Activated CD4-positive, alpha-beta T cell treated with anti-CD3 and anti-CD28 coated beads for 4 hours (primary cell): ENCODE measurements around the gene CTBP1.
A peak's percentile ranks its signal among the peaks of the same experiment; 100 is the strongest.

ENCODE experiments used
- DNase-seq, 2 donors: peaks; one replicate each; pipeline ENCODE4 v3.0.0-alpha.2; 2020

Gene CTBP1

GRCh38 chr4:1279253-1279652 is 30.3 kb upstream of the CTBP1 start:
- DNase-seq, result no peak

DNA sequence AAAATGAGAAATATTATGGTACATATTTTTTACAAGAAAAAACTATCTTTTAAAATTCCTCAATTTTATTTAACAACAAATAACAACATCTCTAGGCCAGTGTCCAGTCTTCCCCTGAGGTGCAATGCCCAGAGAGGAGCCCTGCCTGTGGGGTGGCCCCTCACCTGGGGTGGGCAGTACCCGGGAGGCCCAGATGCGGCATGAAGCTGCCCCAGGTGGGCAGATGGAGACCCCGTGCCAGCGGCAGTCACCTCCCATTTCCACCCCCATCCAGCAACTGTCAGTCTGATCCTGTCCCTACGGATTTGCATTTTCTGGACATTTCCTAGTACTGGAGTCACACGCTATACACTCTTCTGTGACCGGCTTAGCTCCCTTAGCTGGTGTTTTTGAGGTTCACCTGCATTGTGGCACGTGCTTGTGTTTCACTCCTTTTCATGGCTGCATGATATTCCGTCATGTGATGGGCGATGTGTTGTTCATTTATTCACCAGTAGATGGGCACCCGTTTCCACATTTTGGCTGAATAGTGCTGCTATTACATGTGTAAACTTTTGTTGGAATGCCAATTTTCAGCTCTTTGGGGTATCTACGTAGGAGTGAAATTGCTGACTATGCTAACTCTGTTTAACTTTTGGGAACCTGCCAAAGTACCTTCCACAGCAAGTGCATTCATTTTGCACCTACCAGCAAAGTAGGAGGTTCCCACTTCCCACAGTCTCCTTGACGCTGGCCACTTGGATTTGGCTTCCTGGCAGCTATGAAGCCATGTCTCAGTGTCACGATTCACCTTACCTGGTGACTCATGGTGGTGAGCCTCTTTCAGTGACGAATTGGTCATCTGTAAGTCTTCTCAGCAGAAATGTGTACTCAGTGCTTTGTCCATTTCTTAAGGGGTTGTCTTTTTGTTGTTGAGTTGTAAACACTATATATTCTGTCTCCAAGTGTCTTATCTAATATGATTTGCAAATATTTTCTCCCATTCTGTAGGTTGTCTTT is 29.0 kb upstream of the CTBP1 start:
- no peak for DNase-seq

DNA sequence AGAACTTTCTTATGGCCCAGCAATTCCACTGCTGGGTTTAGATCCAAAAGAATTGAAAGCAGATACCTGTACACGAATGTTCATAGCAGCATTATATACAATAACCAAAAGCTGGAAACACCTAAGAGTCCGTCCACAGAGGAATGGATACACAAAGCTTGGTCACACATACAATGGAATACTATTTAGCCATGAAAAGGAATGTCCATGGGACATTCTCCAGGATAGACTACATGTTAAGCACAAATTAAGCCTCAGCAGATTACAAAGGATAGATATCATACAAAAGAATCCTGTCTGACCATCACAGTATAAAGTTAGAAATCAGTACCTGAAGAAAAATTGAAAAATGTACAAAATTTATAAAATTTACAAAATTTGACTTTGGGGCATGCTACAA is 28.1 kb upstream of the CTBP1 start:
- no peak for DNase-seq

DNA sequence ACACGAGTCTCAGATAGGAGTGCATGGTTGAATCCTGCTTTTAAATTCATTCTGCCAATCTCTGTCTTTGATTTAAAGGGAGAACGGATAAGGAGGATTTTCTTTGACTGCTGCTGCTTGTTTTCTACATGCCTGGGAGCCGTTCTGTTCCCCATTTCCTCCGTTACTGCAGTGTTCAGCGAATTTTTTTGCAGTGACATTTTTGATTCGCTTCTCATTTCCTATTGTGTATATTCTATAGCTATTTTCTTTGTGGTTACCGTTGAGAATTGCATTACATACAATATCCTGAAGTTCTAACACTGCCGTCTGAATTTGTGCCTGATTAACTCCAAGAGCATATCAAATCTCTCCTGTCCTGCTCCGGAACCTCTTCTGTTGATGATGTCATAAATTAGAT is 25.9 kb upstream of the CTBP1 start:
- no peak for DNase-seq

DNA sequence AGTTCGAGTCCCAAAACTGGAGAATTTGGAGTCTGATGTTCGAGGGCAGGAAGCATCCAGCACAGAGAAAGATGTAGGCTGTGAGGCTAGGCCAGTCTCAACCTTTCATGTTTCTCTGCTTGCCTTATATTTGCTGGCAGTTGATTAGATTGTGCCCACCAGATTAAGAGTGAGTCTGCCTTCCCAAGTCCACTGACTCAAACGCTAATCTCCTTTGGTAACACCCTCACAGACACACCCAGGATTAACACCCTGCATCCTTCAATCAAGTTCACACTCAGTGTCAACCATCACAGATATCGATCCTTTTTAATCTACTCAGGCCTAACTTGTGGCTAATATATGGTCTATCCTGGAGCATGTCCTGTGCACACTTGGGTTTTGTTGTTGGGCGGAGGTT is 22.8 kb upstream of the CTBP1 start:
- DNase-seq, result no peak

- no peak for DNase-seq
These were observed 20.3 kb upstream of the CTBP1 start for GRCh38 chr4:1269209-1269608.

DNA sequence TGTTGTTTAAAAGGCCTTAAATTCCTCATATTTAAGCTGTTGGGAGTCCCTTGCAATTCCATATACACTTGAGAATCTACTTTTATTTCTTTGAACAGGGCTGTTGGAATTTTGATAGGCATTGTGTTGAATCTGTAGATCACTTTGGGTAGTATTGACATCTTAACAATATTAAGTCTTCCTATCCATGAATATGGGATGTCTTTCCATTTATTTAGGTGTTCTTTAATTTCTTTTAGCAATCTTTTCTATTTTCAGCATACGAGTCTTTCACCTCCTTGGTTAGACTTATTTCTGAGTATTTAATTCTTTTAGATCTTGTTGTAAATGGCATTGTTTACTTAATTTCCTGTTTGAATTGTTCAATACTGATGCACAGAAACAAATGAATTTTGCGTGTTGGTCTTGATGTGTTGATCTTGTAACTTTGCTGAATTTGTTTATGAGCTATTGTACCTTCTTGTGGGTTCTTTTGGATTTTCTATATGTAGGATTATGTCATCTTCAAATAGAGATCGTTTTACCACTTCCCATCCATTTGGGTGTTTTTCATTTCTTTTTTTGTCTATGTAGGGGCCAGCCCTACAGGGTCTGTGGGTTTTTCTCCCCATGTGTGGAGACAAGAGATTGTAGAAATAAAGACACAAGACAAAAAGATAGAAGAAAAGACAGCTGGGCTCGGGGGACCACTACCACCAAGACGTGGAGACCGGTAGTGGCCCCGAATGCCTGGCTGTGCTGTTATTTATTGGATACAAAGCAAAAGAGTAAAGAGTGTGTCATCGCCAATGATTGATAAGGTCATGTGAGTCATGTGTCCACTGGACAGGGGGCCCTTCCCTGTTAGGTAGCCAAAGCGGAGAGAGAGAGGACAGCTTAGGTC is 18.2 kb upstream of the CTBP1 start:
- DNase-seq, result no peak

DNA sequence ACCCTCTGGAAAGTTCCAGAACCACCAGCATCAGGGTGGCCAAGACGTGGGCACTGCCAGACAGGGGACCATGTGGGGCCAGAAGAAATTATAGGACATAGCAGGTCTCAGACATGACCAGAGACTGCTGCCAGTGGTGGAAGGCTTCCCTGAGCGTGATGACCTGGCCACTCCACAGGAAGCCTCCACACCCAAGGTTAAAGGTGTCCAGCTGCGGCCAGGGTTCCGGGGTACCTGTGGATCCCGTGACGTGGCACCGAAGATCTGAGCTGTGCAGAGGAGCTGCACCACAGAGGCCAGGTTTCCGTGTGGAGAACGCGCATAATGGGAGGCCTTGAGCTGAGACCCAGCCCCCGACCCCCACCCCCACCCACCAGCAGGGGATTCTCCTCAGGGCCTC is 16.4 kb upstream of the CTBP1 start:
- DNase-seq, result no peak

GRCh38 chr4:1264942-1265341 is 16.0 kb upstream of the CTBP1 start:
- no peak for DNase-seq

GRCh38 chr4:1261107-1261928 is 12.4 kb upstream of the CTBP1 start:
- no peak for DNase-seq

GRCh38 chr4:1260418-1261106 is 11.6 kb upstream of the CTBP1 start:
- no peak for DNase-seq

DNA sequence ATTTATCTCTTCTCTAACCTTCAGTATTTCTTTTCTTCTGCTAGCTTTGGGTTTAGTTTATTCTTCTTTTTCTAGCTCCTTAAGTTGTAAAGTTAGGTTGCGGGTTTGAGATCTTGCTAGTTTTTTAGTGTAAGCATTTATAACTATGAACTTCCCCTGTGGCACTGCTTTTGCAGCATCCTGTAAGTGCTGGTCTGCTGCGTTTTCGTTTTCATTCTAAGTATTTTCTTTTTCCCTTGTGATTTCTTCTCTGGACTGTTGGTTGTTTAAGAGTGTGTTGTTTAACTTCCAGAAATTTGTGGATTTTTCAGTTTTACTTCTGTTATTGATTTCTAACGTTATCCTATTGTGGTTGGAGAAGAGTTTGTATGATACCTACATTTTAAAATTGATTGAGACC is 11.0 kb upstream of the CTBP1 start:
- DNase-seq, result no peak

DNA sequence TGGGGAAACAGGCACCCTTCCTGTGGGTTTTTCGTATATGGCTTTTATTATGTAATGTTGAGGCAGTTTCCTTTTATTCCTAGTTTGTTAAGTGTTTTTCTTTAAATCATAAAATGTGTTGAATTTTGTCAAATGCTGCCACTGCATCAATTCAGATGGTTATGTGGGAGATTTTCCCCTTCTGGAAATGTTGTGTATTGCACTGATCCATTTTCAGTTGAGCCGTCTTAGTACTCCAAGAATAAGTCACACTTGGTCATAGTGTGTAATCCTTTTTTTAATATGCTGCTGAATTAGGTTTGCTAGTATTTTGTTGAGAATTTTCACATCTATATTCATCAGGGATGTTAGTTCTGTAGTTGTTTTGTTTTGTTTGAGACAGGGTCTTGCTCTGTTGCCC is 9.5 kb upstream of the CTBP1 start:
- no peak for DNase-seq

- DNase-seq, result no peak
These were observed 6.8 kb upstream of the CTBP1 start for GRCh38 chr4:1255699-1256098.

DNA sequence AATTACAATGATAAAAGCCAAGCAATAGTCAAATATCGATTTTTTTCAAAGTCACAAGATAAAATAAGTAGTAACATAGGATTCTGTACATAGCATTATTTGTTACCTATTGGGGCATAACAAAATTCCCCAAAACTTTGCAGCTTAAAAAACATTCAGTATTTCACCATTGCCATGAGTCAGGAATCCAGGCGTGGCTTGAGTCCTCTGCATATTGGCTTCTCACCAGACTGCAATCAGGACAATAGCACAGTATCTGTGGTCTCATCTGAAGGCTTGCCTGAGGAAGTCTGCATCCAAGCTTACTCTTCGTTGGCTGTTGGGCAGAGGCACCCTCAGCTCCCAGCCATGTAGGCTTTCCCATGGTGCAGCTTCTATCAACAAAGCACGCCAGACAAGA is 6.2 kb upstream of the CTBP1 start:
- DNase-seq, result no peak

DNA sequence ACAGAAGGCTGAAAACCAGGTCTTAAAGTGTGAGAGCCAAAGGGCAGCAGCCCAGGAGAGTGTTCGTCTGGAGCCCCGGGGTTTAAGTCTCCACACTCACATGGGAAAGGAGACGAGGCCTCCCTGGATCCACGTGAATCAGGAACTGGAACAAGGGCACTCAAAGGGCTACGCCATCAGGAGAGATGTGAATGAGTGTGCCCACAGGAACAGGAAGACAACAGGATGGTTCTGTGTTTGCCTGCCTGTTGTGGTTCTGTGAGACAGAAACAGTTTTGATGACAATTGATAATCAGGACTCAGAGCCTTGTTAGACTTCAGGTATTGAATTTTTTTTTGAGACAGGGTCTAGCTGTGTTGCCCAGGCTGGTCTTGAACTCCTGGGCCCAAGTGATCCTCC is 4.9 kb upstream of the CTBP1 start:
- DNase-seq, result no peak

GRCh38 chr4:1252928-1253492 is 4.1 kb upstream of the CTBP1 start:
- DNase-seq, result no peak

GRCh38 chr4:1251773-1252066 is 2.8 kb upstream of the CTBP1 start:
- DNase-seq, result no peak

GRCh38 chr4:1250921-1251772 is 2.2 kb upstream of the CTBP1 start:
- no peak for DNase-seq

DNA sequence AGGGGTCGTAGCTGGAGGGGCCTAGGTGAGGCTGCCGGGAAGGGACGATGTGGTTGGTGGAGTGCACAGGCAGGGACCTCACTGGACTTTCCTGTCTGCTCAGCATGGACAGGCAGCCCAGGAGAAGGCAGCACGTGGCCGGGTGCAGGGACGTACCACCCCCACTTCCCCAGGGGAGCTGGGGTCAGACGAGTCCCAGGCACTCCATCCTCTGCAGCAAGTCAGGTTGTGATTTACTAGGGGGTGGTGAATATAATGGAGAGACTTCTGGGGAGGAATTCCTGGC is 1.5 kb upstream of the CTBP1 start:
- no peak for DNase-seq

DNA sequence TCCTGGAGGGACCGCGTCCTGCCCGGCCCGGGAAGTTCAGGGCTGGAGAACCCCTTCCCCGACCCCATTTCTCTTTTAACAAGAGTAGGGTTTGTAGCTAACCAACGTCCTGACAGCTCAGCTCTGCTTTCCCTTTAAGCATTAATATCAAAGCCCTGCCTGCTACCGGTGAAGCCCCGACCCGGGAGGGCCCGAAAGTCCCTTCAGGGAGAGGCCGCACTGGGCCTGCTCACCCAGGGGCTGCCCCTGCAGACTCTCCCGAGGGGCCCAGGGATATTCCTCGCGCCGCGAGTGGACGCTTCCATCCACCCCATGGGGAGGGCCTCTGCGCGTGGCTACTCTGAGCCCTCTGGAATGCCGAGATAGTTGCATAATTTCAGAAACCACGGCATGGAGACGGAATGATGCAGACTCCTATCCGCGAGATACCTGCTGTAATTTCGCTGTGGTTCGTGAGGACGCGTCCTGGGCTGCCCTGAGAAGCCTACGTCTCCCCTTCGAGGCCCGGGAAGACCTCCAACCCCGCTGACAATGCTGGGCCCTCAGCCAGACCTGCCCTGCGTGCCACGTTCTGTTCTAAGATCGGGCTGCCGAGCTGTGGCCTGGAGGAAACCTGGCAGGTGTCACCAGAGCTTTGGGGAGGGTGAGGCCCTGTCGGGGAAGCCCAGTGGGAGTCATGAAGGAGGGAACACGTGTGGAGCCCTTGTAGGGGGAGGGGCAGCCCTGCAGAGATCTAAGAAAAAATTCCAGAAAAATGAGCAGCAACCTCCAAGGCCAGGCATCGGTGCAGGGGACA is 999 bp upstream of the CTBP1 start:
- DNase-seq, result peak; percentile 51 to 54
